Endothelial cell of umbilical vein (primary cell): Measurements from ENCODE around the gene KIFAP3. TPM values are rescaled to one million over a fixed set of nuclear protein-coding genes. Genes with fewer than 3 reads are reported as not detected.

Experiments
- BruUV-seq: library from RNA; stranded (reverse); fragments of 400-500 nt; replicated peaks from 2 replicates; lab custom pipeline; 2021; lab: Mats Ljungman, UMichigan
- CTCF ChIA-PET: fragments of 300-600, 350-600 bp; sonication (Branson Sonifier 250); formaldehyde crosslinking; loops from one replicate; lab custom pipeline; 2021; ENCODE audit warnings: antibody characterized with exemption, inconsistent platforms; lab: Charles Lee
- POLR2A ChIA-PET: fragments of 300-600, 350-600 bp; sonication (Branson Sonifier 250); formaldehyde crosslinking; loops from one replicate; lab custom pipeline; 2021; ENCODE audit warnings: antibody characterized with exemption, inconsistent platforms; lab: Charles Lee
- DNase-seq: peaks from one replicate; pipeline ENCODE4 v3.0.0-alpha.2; 2011; ENCODE audit warnings: low read depth, low spot score
- FAIRE-seq: peaks from 2 replicates; lab custom pipeline; 2011; peaks lifted over from hg19 to GRCh38; lab: Jason Lieb, UNC
- H2AFZ ChIP-seq: 2 replicates; pipeline ENCODE4 v1.6.0; 2012; ENCODE audit warnings: low read depth, low read length, control low read depth, inconsistent platforms
- H3K27ac ChIP-seq: 2 replicates; pipeline ENCODE4 v1.5.1; 2011; ENCODE audit warnings: low read depth, mild to moderate bottlenecking, control low read depth, low read length, moderate library complexity; ENCODE audit not compliant: insufficient read depth
- H3K27me3 ChIP-seq, 2 experiments: 2 replicates each; pipeline versions ENCODE4 v1.6.0 to v1.6.1; 2011; ENCODE audit warnings: low read length in 2 of 2, mixed read lengths in 1 of 2; ENCODE audit not compliant: control insufficient read depth in 2 of 2, insufficient read depth in 2 of 2
- H3K36me3 ChIP-seq, 2 experiments: 2 replicates in 1 of 2; 3 replicates in 1 of 2; pipeline ENCODE4 v1.5.1; 2011; ENCODE audit warnings: low read length in 2 of 2, mild to moderate bottlenecking in 1 of 2, moderate library complexity in 1 of 2; ENCODE audit not compliant: control insufficient read depth in 2 of 2, insufficient read depth in 2 of 2; ENCODE audit errors: extremely low read depth in 1 of 2
- H3K4me1 ChIP-seq: 3 replicates; pipeline ENCODE4 v1.5.1; 2011; ENCODE audit warnings: mild to moderate bottlenecking, low read length; ENCODE audit not compliant: control insufficient read depth, insufficient read depth; ENCODE audit errors: extremely low read depth
- H3K4me2 ChIP-seq: 2 replicates; pipeline ENCODE4 v1.6.1; 2011; ENCODE audit warnings: low read length, control low read depth, mixed read lengths; ENCODE audit not compliant: insufficient read depth
- H3K4me3 ChIP-seq, 3 experiments: fragments of 200-600 bp in 1 of 3; sonication (generic), shearing (Covaris generic) in 1 of 3; replicated peaks in 1 of 3; 2 replicates each; pipeline ENCODE4 v1.5.1; 2011 to 2016; ENCODE audit warnings: control low read depth in 3 of 3, low read length in 3 of 3, mild to moderate bottlenecking in 2 of 3, inconsistent platforms in 1 of 3, low read depth in 1 of 3, moderate library complexity in 1 of 3; ENCODE audit not compliant: insufficient read depth in 1 of 3
- H3K79me2 ChIP-seq: 2 replicates; pipeline ENCODE4 v1.6.0; 2012; ENCODE audit warnings: low read length, inconsistent platforms; ENCODE audit not compliant: control insufficient read depth, insufficient read depth
- H3K9ac ChIP-seq: replicated peaks from 2 replicates; pipeline ENCODE3; 2011; ENCODE audit warnings: low read length, control low read depth; ENCODE audit not compliant: insufficient read depth; ENCODE audit errors: extremely low read depth
- H3K9me1 ChIP-seq: replicated peaks from 3 replicates; pipeline ENCODE4 v1.6.0; 2011; ENCODE audit warnings: mild to moderate bottlenecking, low read length; ENCODE audit not compliant: control insufficient read depth, insufficient read depth; ENCODE audit errors: extremely low read depth
- H3K9me3 ChIP-seq: replicated peaks from 2 replicates; pipeline ENCODE4 v1.5.1; 2012; ENCODE audit warnings: low read length, inconsistent platforms; ENCODE audit not compliant: control insufficient read depth, insufficient read depth
- H4K20me1 ChIP-seq: replicated peaks from 2 replicates; pipeline ENCODE3; 2011; ENCODE audit warnings: mild to moderate bottlenecking, low read length; ENCODE audit not compliant: control insufficient read depth, insufficient read depth; ENCODE audit errors: extremely low read depth
- CTCF ChIP-seq, 2 donors: IDR thresholded peaks; 1 replicate in 1 of 2; 2 replicates in 1 of 2; pipeline ENCODE4 v1.5.1; 2011; ENCODE audit warnings: low read length in 2 of 2, mild to moderate bottlenecking in 2 of 2, moderate library complexity in 2 of 2, control low read depth in 1 of 2, inconsistent platforms in 1 of 2, low read depth in 1 of 2; ENCODE audit not compliant: insufficient read depth in 1 of 2; ENCODE audit errors: extremely low read depth in 1 of 2
- EZH2 ChIP-seq: IDR thresholded peaks from 2 replicates; pipeline ENCODE4 v1.6.1; 2012; ENCODE audit warnings: borderline replicate concordance, low read depth, mild to moderate bottlenecking, moderate library complexity, low read length, inconsistent platforms; ENCODE audit not compliant: severe bottlenecking
- FOS ChIP-seq: IDR thresholded peaks from 2 replicates; pipeline ENCODE4 v1.6.1; 2011; ENCODE audit warnings: mild to moderate bottlenecking, low read length, moderate library complexity, borderline replicate concordance; ENCODE audit not compliant: insufficient read depth
- GATA2 ChIP-seq: IDR thresholded peaks from 2 replicates; pipeline ENCODE4 v1.7.0; 2011; ENCODE audit warnings: low read depth, mild to moderate bottlenecking, moderate library complexity, mixed read lengths, low read length; ENCODE audit not compliant: insufficient read length, insufficient read depth
- JUN ChIP-seq: IDR thresholded peaks from 2 replicates; pipeline ENCODE4 v1.6.1; 2011; ENCODE audit warnings: borderline replicate concordance, low read depth; ENCODE audit not compliant: insufficient read length, insufficient read depth
- MAX ChIP-seq: IDR thresholded peaks from 2 replicates; pipeline ENCODE4 v1.6.1; 2011; ENCODE audit not compliant: insufficient read depth, insufficient read length
- MYC ChIP-seq: IDR thresholded peaks from one replicate; pipeline ENCODE4 v1.6.1; 2011; ENCODE audit warnings: mild to moderate bottlenecking, low read depth, low read length
- POLR2A ChIP-seq: IDR thresholded peaks from 2 replicates; pipeline ENCODE4 v1.6.1; 2012; ENCODE audit warnings: low read depth, mild to moderate bottlenecking, control low read depth, low read length
- POLR2AphosphoS5 ChIP-seq: IDR thresholded peaks from 2 replicates; pipeline ENCODE4 v1.6.1; 2012; ENCODE audit warnings: low read depth, mild to moderate bottlenecking, control low read depth, low read length, moderate library complexity; ENCODE audit not compliant: insufficient read depth
- dilution Hi-C: fragments of 300-500 bp; cut with MboI; formaldehyde crosslinking; loops from one replicate; pipeline ENCODE4 v1.15.0; 2019; ENCODE audit warnings: low sequenced_read_pairs; ENCODE audit not compliant: extremely low pct_ligation_motif_present
- intact Hi-C: fragments of 100-400 bp; cut with micrococcal nuclease; formaldehyde crosslinking; loops from one replicate; pipeline ENCODE4 v1.10.0; 2022
- polyA plus RNA-seq, 4 experiments: library from polyadenylated mRNA; depleted of rRNA in 3 of 4; stranded (reverse) in 3 of 4; unstranded in 1 of 4; fragments of >200 nt; gene quantifications; 2 replicates each; pipeline versions ENCODE4 v1.2.1 to v1.2.3, GENCODE V29; 2011 to 2012; ENCODE audit warnings: missing spikeins in 1 of 4
- total RNA-seq: library from RNA; stranded (reverse); gene quantifications from 2 replicates; pipeline ENCODE4 v1.2.3, GENCODE V29; 2021

KIFAP3 gene
- total and polyA plus RNA-seq, 2 donors (not counting 3 experiments of a cell fraction or from before 2014, with no cell fraction given), result 6.4 to 17.5 TPM

- CTCF ChIA-PET, result no interaction called here
- no TSS peak for BruUV-seq
- Histone ChIP-seq H3K9me1 (no peaks in the 10 kb centered on the region), H3K9ac (no peak overlapping the region), H3K79me2 (no peaks in the 10 kb centered on the region), H2AFZ (no peak overlapping the region), H4K20me1 (no peaks in the 10 kb centered on the region), H3K36me3 (no peaks in the 10 kb centered on the region), H3K4me2 (no peak overlapping the region), H3K9me3 (no peaks in the 10 kb centered on the region), H3K4me1 (peaks cover 12% of the 10 kb centered on the region), H3K4me3 (no peak overlapping the region), H3K27me3 (no peaks in the 10 kb centered on the region), H3K27ac (no peak overlapping the region)
- FAIRE-seq, result no peak
- no peak for TF ChIP-seq MYC
- TF ChIP-seq JUN, result no peak
- TF ChIP-seq POLR2AphosphoS5, result no peak
- TF ChIP-seq MAX, result no peak
- intact Hi-C loops (no loop called here), dilution Hi-C loops (no loop called here)
- POLR2A ChIA-PET, result no interaction called here
- no peak for DNase-seq
These were observed 78.5 kb downstream of the KIFAP3 start for GRCh38 chr1:169995993-169996392.

- TF ChIP-seq GATA2 (no peak), CTCF (IDR thresholded peaks at IDR 0.05; ENCODE audit: extremely low read depth in 1 of 2, insufficient read depth in 1 of 2, low read depth in 1 of 2, low read length in 2 of 2) (no peak), FOS (no peak), MAX (no peak), EZH2 (no peak), JUN (no peak), POLR2A (no peak), MYC (no peak), POLR2AphosphoS5 (no peak)
- Histone ChIP-seq H3K27ac (no peak overlapping the region), H2AFZ (no peak overlapping the region), H3K9me3 (no peaks in the 10 kb centered on the region), H3K4me3 (no peak overlapping the region), H3K9ac (no peak overlapping the region), H3K9me1 (no peaks in the 10 kb centered on the region), H3K4me2 (peak overlapping the region; percentile 62), H3K79me2 (no peaks in the 10 kb centered on the region), H3K4me1 (peaks cover 10% of the 10 kb centered on the region), H3K27me3 (no peaks in the 10 kb centered on the region), H4K20me1 (no peaks in the 10 kb centered on the region), H3K36me3 (no peaks in the 10 kb centered on the region)
- ChIA-PET POLR2A (no interaction called here), CTCF (no interaction called here)
- intact Hi-C loops (loop anchor here (5.0 kb wide), 1 partner anchor 33 kb away; no protein-coding TSS in a partner anchor), dilution Hi-C loops (no loop called here)
- no TSS peak for BruUV-seq
- peak; percentile 31 for DNase-seq
- peak; percentile 55 for FAIRE-seq
These were observed 85.2 kb downstream of the KIFAP3 start for GRCh38 chr1:169989246-169989645.
